ENCODE data around the gene GUCY1A1.
A peak's percentile ranks its signal among the peaks of the same experiment; 100 is the strongest.

Gene GUCY1A1

DNA sequence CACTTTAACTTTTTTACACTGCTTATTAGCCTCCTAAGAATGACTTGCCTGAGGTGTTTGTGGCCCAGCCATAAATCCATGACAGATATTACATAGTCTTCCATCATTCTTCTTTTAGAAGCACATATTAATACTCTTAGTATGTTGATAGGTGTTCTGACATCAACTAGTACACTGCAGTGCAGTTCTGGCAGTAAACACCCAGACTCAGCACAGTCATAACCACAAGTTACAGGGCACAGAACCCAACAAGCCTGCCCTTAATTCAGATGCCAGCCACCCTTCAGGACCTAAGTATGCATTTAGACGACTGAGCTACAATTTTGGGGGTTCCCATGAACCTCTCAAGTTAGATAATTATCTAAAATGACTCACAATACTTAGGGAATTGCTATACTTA is 55.7 kb downstream of the GUCY1A1 start:
- TF ChIP-seq, protein P1, sequence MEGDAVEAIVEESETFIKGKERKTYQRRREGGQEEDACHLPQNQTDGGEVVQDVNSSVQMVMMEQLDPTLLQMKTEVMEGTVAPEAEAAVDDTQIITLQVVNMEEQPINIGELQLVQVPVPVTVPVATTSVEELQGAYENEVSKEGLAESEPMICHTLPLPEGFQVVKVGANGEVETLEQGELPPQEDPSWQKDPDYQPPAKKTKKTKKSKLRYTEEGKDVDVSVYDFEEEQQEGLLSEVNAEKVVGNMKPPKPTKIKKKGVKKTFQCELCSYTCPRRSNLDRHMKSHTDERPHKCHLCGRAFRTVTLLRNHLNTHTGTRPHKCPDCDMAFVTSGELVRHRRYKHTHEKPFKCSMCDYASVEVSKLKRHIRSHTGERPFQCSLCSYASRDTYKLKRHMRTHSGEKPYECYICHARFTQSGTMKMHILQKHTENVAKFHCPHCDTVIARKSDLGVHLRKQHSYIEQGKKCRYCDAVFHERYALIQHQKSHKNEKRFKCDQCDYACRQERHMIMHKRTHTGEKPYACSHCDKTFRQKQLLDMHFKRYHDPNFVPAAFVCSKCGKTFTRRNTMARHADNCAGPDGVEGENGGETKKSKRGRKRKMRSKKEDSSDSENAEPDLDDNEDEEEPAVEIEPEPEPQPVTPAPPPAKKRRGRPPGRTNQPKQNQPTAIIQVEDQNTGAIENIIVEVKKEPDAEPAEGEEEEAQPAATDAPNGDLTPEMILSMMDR (IDR thresholded peaks at IDR 0.05) = no peak
- Histone ChIP-seq H3K79me2 (no peaks in the 10 kb centered on the region), H3K27ac (no peak overlapping the region), H3K4me1 (peaks cover 2% of the 10 kb centered on the region), H3K27me3 (ENCODE audit: control insufficient read depth, insufficient read depth, low read length) (no peaks in the 10 kb centered on the region), H3K36me3 (ENCODE audit: control insufficient read depth, insufficient read depth, low read length) (no peaks in the 10 kb centered on the region), H3K4me2 (ENCODE audit: low read length) (no peak overlapping the region), H2AFZ (no peak overlapping the region), H3K9ac (no peak overlapping the region), H3K4me3 (ENCODE audit: low read depth, low read length) (no peak overlapping the region), H3K9me3 (ENCODE audit: control insufficient read depth, low read length) (no peaks in the 10 kb centered on the region)

DNA sequence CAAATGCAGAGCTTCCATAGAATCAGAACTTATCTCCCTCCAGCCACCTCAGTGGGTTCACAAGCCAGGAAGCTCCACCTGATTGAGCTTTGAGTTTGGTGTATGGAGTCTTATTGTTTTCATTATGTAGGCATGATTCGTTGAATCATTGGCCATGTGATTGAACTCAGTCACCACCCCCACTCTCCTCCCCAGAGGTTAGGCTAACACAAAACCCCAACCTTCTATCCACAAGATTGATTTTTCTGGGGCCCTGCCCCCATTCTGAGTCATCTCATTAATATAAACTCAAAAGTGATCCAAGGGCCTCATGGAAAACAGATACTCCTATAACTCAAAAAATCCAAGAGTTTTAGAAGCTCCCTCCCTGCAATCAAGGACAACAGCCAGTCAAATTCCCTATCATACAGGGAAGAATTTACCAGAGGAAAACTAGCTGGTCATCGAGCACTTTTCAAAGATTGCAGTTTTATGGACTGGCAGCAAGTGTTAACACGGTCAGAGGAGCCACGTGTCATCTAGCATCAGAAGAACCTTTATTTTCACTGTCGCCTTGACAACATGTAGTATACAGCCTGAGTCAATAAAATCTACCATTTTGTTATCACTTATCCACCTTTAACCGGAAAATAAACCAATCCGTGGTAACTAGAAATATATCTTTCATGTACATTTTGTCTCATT is 56.3 kb downstream of the GUCY1A1 start:
- Histone ChIP-seq H3K4me1 (peaks cover 2% of the 10 kb centered on the region), H3K4me2 (ENCODE audit: low read length) (no peak overlapping the region), H3K4me3 (ENCODE audit: low read depth, low read length) (no peak overlapping the region), H3K27me3 (ENCODE audit: control insufficient read depth, insufficient read depth, low read length) (no peaks in the 10 kb centered on the region), H3K36me3 (ENCODE audit: control insufficient read depth, insufficient read depth, low read length) (no peaks in the 10 kb centered on the region), H3K9ac (no peak overlapping the region), H3K27ac (no peak overlapping the region), H2AFZ (no peak overlapping the region), H3K9me3 (ENCODE audit: control insufficient read depth, low read length) (no peaks in the 10 kb centered on the region), H3K79me2 (no peaks in the 10 kb centered on the region)
- TF ChIP-seq, protein P1 (IDR thresholded peaks at IDR 0.05) = no peak

DNA sequence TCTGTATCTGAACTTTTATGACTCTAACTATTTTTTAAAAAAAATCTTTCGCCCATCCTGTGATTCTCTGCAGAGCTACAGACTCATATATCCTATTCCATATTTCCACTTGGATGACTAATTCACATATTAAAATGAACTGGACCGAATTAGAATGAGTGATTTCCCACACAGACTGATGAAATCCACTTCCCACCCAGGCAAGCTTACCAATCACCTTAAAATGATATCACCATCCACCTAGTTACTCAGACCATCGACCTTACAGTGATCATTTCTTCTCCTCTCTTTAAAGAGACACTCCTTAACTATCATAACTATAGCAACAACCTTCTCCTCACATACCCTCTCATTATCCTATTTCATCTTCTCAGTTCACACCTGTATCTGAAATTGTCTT is 58.1 kb downstream of the GUCY1A1 start:
- Histone ChIP-seq H3K27me3 (ENCODE audit: control insufficient read depth, insufficient read depth, low read length) (no peaks in the 10 kb centered on the region), H3K9ac (no peak overlapping the region), H3K79me2 (no peaks in the 10 kb centered on the region), H3K9me3 (ENCODE audit: control insufficient read depth, low read length) (no peaks in the 10 kb centered on the region), H3K4me1 (peaks cover 2% of the 10 kb centered on the region), H3K4me3 (ENCODE audit: low read depth, low read length) (no peak overlapping the region), H3K27ac (peak overlapping the region; percentile 9), H3K36me3 (ENCODE audit: control insufficient read depth, insufficient read depth, low read length) (no peaks in the 10 kb centered on the region), H2AFZ (no peak overlapping the region), H3K4me2 (ENCODE audit: low read length) (no peak overlapping the region)
- TF ChIP-seq, protein P1 (IDR thresholded peaks at IDR 0.05) = no peak

DNA sequence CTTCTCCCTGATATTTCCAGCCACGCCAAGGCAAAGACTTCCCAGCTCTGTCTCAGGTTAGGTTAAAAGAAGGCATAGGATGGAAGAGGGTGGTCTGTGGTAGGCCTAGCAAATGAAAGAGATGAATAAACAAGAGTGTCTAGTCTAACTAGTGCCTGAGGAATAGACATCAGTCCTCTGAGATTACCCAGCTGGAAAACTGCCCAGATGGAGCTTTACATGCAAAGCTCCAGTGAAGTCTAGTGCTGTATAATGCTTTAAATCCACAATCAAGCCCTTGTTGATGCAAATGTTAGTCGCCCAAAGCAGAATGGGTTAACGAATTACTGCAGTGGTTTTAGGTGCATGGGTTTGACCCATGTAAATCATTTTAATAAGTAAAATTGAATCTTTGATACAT is 67.4 kb downstream of the GUCY1A1 start:
- TF ChIP-seq, protein P1 (IDR thresholded peaks at IDR 0.05) = no peak
- no peak overlapping the region for H3K4me3 ChIP-seq (ENCODE audit: low read depth, low read length)
- H3K79me2 ChIP-seq = no peaks in the 10 kb centered on the region
- H3K9me3 ChIP-seq (ENCODE audit: control insufficient read depth, low read length) = no peaks in the 10 kb centered on the region
- H3K4me1 ChIP-seq = peaks cover 15% of the 10 kb centered on the region
- peak overlapping the region; percentile 13 for H2AFZ ChIP-seq
- H3K4me2 ChIP-seq (ENCODE audit: low read length) = no peak overlapping the region
- no peaks in the 10 kb centered on the region for H3K36me3 ChIP-seq (ENCODE audit: control insufficient read depth, insufficient read depth, low read length)
- no peak overlapping the region for H3K27ac ChIP-seq
- no peak overlapping the region for H3K9ac ChIP-seq
- no peaks in the 10 kb centered on the region for H3K27me3 ChIP-seq (ENCODE audit: control insufficient read depth, insufficient read depth, low read length)

DNA sequence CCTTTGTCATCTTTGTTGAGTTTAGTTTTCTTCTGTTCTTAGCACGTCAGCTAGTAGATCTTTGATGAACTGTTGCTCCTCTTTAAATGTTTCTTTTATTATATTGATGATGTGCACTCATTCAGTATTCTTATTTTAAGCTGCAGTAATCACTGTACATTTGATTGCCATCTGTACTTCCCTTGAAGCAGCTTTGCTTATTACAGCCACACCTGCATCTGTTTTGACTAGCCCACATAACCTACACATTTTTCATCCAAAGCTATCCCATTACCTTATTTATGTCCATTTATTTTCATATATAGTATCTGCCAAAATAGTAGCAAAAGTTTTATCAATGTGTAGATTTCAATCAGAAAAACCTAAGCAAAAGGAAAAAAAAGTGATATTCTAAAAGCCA is 68.3 kb downstream of the GUCY1A1 start:
- Histone ChIP-seq H3K36me3 (ENCODE audit: control insufficient read depth, insufficient read depth, low read length) (no peaks in the 10 kb centered on the region), H3K27ac (no peak overlapping the region), H3K4me2 (ENCODE audit: low read length) (no peak overlapping the region), H3K4me1 (peaks cover 17% of the 10 kb centered on the region), H2AFZ (no peak overlapping the region), H3K4me3 (ENCODE audit: low read depth, low read length) (no peak overlapping the region), H3K27me3 (ENCODE audit: control insufficient read depth, insufficient read depth, low read length) (no peaks in the 10 kb centered on the region), H3K9ac (no peak overlapping the region), H3K9me3 (ENCODE audit: control insufficient read depth, low read length) (no peaks in the 10 kb centered on the region), H3K79me2 (no peaks in the 10 kb centered on the region)
- TF ChIP-seq, protein P1 (IDR thresholded peaks at IDR 0.05) = no peak
